HEK293 (cell line): ENCODE measurements around the gene ENKUR.

Source experiments
- ATF2 ChIP-seq: fragments of 450-650 bp; formaldehyde crosslinking; IDR thresholded peaks from 2 replicates; pipeline ENCODE4 v1.5.1; 2016; ENCODE audit warnings: missing biosample characterization, missing genetic modification characterization, low read depth
- HOXA7 ChIP-seq: sonication (generic); formaldehyde crosslinking; IDR thresholded peaks from 2 replicates; pipeline ENCODE4 v1.8.1; 2022; ENCODE audit warnings: missing genetic modification reagents, borderline replicate concordance
- ZNF133 ChIP-seq: fragments of 450-650 bp; formaldehyde crosslinking; IDR thresholded peaks from 2 replicates; pipeline ENCODE4 v1.5.1; 2016; ENCODE audit warnings: missing biosample characterization, missing genetic modification characterization
- ZNF350 ChIP-seq: fragments of 450-650 bp; formaldehyde crosslinking; IDR thresholded peaks from 2 replicates; pipeline ENCODE4 v1.5.0; 2017; ENCODE audit warnings: missing biosample characterization, mild to moderate bottlenecking, missing genetic modification characterization
- ZNF561 ChIP-seq: fragments of 450-650 bp; IDR thresholded peaks from 2 replicates; pipeline ENCODE4 v1.5.1; 2018; ENCODE audit warnings: missing biosample characterization, missing genetic modification characterization, borderline replicate concordance
- ZNF621 ChIP-seq: fragments of 450-650 bp; formaldehyde crosslinking; IDR thresholded peaks from 2 replicates; pipeline ENCODE4 v1.5.1; 2017; ENCODE audit warnings: missing biosample characterization, missing genetic modification characterization
- ZNF677 ChIP-seq: fragments of 450-650 bp; IDR thresholded peaks from 2 replicates; pipeline ENCODE4 v1.5.0; 2018; ENCODE audit warnings: missing biosample characterization, mild to moderate bottlenecking, missing genetic modification characterization, moderate library complexity
- ZSCAN30 ChIP-seq: fragments of 450-650 bp; IDR thresholded peaks from 2 replicates; pipeline ENCODE4 v1.5.1; 2018; ENCODE audit warnings: missing biosample characterization, mild to moderate bottlenecking, missing genetic modification characterization, moderate library complexity
- TF ChIP-seq, protein P1 (sequence below): fragments of 450-650 bp; formaldehyde crosslinking; IDR thresholded peaks from 2 replicates; pipeline ENCODE4 v1.5.1; 2016; ENCODE audit warnings: missing biosample characterization, missing genetic modification characterization

- TF ChIP-seq HOXA7 (CRISPR knock-in tag) (no peak), ATF2 (tag by site-specific recombination) (no peak), ZNF561 (tag by site-specific recombination) (no peak), ZNF133 (tag by site-specific recombination) (no peak), ZNF621 (tag by site-specific recombination) (no peak), ZNF350 (tag by site-specific recombination) (no peak), ZSCAN30 (tag by site-specific recombination) (no peak), ZNF677 (tag by site-specific recombination) (no peak)
- TF ChIP-seq, protein P1, sequence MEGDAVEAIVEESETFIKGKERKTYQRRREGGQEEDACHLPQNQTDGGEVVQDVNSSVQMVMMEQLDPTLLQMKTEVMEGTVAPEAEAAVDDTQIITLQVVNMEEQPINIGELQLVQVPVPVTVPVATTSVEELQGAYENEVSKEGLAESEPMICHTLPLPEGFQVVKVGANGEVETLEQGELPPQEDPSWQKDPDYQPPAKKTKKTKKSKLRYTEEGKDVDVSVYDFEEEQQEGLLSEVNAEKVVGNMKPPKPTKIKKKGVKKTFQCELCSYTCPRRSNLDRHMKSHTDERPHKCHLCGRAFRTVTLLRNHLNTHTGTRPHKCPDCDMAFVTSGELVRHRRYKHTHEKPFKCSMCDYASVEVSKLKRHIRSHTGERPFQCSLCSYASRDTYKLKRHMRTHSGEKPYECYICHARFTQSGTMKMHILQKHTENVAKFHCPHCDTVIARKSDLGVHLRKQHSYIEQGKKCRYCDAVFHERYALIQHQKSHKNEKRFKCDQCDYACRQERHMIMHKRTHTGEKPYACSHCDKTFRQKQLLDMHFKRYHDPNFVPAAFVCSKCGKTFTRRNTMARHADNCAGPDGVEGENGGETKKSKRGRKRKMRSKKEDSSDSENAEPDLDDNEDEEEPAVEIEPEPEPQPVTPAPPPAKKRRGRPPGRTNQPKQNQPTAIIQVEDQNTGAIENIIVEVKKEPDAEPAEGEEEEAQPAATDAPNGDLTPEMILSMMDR (tag by site-specific recombination), result no peak
Observed at GRCh38 chr10:25048450-25048849, 32.5 kb upstream of the ENKUR start.
